ENCODE measurements around the gene ZNF496.

- TF ChIP-seq POLR2A (IDR thresholded peaks at IDR 0.05) (no peak), CTCF (IDR thresholded peaks at IDR 0.05) (no peak)
Observed at GRCh38 chr1:247326411-247327130, 5.1 kb downstream of the ZNF496 start.

Data from adrenal gland (tissue), 5 donors.